Right ventricle myocardium superior (tissue), 1 donor: ENCODE measurements around the gene CAMTA1. TPM values are rescaled to one million over a fixed set of nuclear protein-coding genes. Genes with fewer than 3 reads are reported as not detected.

ENCODE experiments used
- ATAC-seq: fragments of 200-7000 bp; cut with Tn5 transposase; one replicate; pipeline ENCODE4 v1.9.1; 2020; ENCODE audit warnings: mild to moderate bottlenecking; ENCODE audit not compliant: poor library complexity
- DNase-seq: peaks from one replicate; pipeline ENCODE4 v3.0.0-alpha.2; 2020
- intact Hi-C: fragments of 100-400 bp; cut with DNase I; formaldehyde crosslinking; loops from one replicate; pipeline ENCODE4 v1.11.2; 2022
- total RNA-seq: library from RNA; stranded (reverse); fragmentation: NEBNext Ultra II Directional; extraction: Animal tissue kit (Norgen Biotek cat#: 25700); gene quantifications from one replicate; pipeline ENCODE4 v1.2.1, GENCODE V29; 2021
- donor health status: DM: no; HTN: yes; CAD: no; lungs with severe emphysema.

Gene CAMTA1
- total RNA-seq, 1 donor from 2014 or later = 153 TPM

DNA sequence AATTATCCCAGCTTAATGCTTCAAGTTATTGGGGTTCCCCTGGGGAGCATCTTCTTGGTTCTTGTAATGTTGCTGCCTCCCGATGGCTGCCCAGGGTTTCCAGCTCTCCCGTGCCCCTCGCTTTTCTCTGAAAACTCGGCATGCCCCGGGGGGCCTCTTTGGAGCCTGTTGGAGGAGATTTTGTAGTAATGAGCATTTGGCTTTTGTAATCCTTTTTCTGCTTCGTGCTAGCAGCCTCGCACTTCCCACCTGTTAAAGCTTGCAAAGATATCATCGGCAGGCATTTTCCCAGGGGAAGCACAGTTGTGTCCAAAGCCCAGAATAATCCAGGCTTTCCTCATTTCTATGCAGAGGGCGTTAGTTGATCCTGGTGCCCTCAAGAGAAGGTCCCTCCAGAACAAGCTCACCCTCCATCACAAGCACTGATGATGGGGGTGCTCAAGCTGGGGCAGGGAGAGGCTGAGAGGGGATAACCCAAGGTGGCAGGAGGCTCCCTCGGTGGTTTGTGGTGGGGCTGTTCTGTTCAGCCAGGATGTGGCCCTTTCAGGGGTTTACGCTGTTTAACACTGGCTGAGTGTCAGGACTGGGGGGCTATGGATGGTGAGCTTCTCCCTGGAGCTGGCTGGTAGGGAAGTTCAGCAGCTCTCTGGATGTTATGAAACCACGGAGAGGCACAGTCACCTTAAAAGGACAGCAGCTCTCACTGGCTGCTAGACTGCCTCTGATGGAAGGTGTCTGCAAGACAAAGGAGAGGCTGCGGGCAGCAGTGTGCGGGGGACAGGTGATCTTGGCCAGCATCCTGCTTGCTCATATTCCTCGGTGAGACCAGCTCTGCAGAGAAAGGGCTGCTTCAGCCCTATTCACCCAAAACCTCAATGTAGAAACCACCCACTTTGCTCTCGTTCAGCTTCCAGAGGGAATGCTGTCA, 508.7 kb downstream of the CAMTA1 start:
- ATAC-seq = no peak

DNA sequence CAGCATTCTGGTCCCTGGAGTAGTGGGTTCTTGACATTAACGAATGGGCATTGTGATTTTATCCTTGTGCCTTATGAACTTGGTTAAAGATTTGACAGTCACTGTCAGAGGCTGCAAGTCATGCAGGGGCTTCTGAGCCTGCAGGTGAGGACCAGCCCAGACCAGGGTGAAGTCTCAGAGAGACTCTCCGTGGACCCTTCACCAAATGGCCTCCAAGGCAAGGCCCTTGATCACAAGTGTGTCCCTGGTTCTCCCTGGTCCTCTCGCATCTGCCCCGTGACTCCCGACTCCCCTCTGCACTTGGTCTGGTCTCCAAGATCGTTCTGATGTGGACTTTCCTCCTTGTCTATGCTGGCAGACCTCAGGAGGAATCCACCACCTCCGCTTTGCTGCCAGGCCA, 509.4 kb downstream of the CAMTA1 start:
- DNase-seq = no peak
- intact Hi-C loops = no loop called here

More for the DNA sequence above, 508.7 kb downstream of the CAMTA1 start:
- intact Hi-C loops = no loop called here
- DNase-seq = no peak

DNA sequence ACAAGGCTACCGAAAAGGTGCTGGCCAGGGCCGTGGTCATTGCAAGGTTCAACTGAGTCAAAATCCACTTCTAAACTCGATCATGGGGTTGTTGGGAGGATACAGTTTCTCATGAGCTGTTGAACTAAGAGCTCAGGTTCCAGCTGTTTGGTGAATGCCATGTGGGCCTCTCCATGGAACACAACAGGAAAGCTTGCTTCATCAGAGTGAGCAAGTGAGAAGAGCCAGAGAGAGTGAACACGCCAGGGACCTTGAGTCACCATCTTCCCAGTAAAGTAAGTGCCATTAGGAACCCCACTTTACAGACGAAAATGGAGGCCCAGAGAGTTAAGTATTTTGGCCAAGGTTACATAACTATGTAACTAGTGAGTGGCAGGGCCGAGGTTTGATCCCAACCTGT, 510.7 kb downstream of the CAMTA1 start:
- DNase-seq = no peak

More for the DNA sequence above, 509.4 kb downstream of the CAMTA1 start:
- ATAC-seq = no peak

DNA sequence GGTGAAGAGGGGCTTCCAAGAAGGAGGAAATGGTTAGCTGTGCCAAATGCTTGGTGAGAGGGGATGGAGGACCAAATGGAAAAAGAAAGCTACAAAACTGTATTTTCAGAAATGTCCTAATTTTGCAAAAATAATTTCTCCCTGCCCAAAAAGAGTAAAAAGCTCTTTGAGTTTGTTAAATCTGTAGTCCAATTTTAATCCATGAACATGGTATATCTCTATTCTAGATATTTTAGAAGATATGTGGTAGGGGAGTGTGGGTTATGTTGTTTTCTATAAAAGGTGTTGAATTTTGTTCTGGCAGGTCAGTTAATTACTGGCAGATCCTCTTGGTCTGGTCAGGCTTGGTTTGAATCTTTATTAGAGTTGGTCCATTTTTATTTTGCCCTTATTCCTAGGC, 511.7 kb downstream of the CAMTA1 start:
- DNase-seq = no peak
- no peak for ATAC-seq

More for the DNA sequence above, 510.7 kb downstream of the CAMTA1 start:
- intact Hi-C loops = no loop called here
- ATAC-seq = no peak

DNA sequence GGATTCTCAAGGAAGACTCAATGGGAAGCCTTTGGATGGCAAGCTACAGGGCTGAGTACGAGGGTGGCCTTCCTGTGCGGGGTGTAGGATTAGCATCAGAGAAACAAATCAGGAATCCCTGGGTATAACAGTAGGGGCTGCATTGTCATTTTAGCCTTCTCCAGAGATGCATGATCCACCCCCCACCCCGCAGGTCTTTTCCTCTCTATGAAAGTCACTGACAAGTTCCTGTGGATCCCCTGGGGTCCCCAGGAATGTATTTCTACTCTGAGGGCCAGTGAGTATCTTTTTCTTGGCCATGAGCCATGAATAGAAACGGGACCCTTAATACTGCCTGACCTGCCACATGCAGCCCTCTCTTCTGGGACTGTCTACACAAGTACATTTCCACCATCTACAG, 512.9 kb downstream of the CAMTA1 start:
- intact Hi-C loops = no loop called here
- ATAC-seq (no peak), DNase-seq (no peak)

More for the DNA sequence above, 511.7 kb downstream of the CAMTA1 start:
- intact Hi-C loops = no loop called here

DNA sequence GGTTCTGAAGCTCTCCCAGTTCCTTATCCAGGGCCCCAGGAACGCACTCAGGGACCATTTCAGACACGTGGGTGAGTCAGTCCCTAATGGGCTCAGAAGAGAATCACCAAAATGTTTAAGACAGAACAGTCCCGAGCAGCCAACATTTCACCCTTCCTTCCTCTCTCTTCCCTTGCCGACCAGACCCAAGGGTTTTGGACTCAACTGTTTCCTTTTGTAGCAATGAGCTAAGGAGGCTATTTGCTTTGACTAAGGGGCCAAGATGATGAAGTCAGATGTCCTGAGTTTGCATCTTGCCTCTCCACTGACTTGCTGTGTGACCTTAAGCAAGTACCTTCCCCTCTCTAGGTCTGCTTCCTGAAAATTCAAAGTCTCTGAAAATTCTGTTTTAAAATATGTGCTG, 513.5 kb downstream of the CAMTA1 start:
- DNase-seq (no peak), ATAC-seq (peak; percentile 13)
- intact Hi-C loops = no loop called here

DNA sequence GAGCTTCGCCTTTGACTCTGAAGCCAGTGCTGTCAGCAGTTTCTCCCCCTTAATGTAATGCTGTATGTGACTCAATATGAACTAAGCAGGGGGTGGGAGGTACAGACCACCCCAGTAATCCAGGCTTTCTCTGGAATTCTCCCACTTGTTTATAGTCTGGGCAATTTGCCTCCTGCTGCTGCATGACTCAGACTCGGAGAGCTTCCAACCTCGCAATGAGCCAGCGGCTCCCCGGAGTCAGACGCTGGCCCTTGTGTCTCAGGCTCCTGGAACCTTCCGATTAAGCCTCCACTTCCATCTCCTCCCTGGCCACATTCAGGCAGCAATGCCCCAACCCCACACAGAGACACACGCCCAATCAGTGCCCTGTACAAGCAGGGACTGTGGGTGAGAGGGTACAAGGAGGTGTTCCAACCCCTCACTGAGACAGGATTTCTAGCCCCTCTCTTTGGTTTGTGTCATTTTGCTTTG, 514.1 kb downstream of the CAMTA1 start:
- ATAC-seq = peak; percentile 88
- intact Hi-C loops = no loop called here
- peak; percentile 75 for DNase-seq

DNA sequence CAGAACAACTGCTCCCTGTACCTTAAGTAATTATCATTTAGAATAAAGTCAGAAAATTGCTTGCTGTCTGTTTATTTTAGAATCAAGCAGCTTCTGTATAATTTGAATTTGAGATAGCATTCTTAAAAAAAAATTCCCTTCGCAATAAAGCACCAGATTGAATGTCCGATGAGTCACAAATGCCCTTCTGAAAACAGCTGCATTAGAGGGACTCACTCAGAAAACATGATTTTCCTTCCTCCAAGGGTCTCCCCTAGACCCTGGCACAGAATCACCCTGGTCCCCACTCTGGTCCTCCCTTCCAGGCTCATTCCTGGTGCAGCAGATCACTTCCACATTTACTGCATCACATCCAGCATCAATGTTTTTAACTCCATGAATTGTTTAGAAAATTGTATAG, 514.7 kb downstream of the CAMTA1 start:
- intact Hi-C loops = no loop called here
- ATAC-seq (no peak), DNase-seq (no peak)

DNA sequence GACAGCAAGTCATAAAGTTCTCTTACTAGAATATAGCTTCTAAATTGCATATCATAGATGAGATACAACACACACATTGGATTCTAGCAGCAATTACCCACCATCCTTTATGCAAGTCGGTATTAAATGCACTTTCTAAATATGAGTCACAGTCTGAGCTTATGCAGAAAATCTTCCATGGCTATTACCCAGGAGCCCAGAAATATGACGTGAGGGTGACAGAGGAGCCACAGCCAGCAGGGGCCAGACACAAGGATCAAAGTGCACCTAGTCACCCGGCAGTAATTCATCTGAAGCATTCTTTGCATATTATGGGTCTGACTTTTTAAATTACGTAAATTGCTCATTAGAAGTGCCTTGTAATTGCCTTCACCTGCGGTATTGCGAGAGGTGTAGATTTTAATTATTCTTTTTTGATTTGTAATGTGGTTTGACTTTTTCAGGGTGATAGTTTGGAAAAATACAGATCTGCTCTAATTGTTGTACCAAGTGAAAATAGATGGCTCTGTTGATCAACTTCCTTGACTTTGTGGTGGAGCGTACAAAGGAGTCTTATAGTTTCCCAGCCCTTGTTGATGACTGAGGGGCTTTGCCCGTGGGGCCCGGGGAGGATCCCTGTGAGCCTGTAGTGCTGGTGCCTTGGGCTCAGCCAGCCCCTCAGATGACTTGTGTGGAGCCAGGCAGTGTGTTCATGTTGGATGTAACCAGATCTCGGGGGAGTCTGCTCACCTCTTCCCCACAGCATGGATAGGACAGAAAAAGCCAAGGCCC, 515.8 kb downstream of the CAMTA1 start:
- ATAC-seq (no peak), DNase-seq (no peak)
- intact Hi-C loops = no loop called here

DNA sequence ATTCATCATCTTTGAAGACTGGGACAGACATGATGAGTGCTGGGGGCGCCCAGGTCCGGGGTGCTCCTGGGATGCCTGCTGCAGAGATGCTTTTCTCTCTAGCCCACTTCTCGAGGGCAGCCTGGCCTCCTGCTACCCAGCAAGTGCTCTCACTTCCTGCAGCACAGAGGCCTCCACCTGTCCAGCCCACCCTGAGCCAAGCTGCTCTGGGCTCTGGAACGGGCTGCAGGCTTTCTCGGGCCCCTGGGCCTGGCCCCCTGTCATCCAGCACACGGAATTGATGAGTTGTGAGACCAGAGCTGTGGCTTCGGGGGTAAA, 516.4 kb downstream of the CAMTA1 start:
- DNase-seq (no peak), ATAC-seq (no peak)
- intact Hi-C loops = no loop called here

DNA sequence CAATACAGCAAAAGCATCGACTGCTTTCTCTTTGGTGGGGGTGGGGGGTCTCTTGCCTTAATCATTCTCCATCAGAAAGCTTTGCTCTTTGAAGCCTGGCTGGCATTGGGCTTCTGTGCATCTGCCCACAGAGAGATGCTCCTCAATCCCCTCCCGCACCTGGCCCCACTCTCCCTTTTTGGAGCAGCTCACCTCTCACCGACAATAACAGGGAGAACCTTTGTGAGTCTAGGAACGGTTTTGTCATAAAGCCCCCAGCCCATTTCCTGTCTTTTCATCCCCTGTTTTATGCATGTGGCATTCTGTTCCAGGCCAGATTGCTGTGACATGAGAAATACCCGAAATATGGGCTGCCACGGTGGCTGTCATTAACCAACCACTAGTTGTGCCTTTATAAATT, 516.9 kb downstream of the CAMTA1 start:
- ATAC-seq = no peak
- intact Hi-C loops = no loop called here
- DNase-seq = no peak

DNA sequence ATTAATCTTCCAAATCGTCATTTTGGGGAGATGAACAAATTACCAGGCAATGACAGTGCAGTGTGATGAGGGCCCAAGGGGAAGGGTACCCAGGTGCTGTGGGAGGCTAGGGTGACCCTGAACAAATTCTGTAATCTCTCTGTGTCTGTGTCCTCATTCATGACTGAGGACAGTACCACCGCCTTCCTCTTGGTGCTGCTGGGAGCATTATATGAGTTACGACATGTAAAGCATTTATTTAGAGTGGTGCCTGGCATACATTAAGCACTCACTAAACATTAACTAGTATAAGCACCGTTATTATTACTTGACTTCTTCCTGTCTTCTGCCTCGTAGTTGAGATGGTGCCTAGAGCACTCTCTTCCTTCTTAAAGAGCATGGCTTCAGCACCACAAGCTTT, 517.6 kb downstream of the CAMTA1 start:
- intact Hi-C loops = no loop called here
- DNase-seq (no peak), ATAC-seq (no peak)

DNA sequence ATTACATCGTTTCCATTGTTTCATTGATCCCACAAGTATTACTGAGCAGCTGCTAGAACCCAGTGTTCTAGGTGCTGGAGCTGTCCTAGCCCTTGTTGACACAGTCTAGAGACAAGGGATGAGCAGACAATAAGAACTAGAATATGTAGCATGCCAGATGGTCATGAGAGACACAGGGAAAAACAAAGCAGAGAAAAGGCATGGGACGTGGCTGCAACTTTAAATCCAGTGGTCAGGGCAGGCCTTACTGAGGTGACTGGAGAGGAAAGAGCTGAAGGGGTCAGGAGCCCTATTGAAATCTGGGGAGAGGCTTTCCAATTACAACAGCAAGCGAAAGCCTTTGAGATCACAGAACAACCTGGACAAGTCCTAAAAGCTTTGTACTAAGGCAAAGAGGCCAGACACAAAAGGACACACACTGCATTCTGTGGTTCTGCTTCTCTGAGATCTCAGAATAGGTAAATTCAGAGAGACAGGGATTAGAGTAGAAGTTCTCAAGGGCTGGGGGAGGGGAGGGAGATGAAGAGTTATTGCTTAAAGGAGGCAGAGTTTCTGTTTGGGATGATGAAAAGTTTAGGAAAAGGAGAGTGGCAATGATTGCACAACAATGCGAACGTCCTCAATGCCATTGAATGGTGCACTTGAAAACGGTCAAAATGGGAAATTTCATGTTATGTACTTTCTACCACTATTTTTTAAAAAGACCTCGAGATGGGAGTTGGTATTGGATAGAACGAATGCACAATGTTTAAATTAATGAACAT, 518.5 kb downstream of the CAMTA1 start:
- intact Hi-C loops = no loop called here
- DNase-seq = no peak
- ATAC-seq = no peak

DNA sequence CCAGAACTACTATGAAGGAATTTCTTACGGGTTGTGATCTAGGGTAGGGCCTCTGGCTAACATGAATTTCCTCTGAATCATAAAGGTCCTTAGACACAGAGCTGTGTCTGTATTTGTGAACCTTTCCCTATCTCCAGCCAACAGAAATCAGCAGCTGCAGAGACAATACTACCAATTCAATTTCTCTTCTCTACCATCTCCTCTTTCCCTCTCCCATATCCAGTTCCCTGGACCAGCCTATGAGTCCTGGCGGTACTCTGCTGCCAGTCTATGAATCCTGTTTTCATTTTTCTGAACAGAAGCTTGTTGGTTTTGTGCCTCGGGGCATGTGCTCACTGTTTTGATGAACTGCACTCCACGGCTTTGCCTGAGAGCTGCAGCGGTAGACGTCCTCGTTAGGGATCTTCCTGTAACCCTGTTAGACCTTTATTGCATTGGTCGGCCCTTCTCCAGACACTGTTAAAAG, 527.9 kb downstream of the CAMTA1 start:
- DNase-seq = no peak
- intact Hi-C loops = no loop called here

DNA sequence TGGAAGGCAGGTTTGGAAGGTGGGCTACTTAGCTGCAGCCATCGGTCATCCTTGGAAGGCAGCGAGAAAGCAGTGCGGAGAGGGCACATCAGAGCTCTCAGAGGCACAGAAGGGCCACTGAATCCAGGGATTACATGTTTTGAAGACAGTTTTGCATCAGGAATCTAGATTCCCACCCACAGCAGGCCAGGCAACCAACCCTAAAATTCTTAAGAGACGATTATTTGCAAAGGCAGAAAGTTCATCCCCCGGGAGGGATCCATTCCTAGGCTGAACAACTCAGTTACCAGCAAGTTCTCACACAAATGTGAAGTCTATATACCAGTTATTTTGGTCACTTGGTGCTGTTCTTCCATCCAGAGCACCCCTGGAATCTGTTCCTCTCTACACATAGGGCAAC, 528.6 kb downstream of the CAMTA1 start:
- no peak for DNase-seq
- ATAC-seq = no peak
- intact Hi-C loops = no loop called here

More for the DNA sequence above, 527.9 kb downstream of the CAMTA1 start:
- no peak for ATAC-seq

DNA sequence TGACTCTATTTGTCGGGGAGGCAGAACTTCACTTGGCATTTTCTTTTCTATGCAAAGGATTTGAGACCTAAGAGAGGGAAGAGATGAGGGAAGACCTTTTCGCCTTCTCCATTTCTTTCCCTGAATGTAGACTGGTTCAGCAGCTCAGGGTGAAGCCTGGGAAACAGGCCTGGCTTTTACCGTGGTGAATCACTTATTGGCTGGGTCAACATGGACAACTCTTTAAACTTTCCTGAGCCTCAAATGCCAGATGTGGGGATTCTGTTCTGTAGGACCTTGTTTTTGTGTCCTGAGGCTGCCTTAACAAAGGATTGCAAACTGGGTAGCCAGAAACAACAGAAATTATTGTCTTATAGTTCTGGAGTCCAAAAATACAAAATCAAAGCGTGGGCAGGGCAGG, 530.1 kb downstream of the CAMTA1 start:
- DNase-seq = no peak
- ATAC-seq = no peak
- intact Hi-C loops = no loop called here

DNA sequence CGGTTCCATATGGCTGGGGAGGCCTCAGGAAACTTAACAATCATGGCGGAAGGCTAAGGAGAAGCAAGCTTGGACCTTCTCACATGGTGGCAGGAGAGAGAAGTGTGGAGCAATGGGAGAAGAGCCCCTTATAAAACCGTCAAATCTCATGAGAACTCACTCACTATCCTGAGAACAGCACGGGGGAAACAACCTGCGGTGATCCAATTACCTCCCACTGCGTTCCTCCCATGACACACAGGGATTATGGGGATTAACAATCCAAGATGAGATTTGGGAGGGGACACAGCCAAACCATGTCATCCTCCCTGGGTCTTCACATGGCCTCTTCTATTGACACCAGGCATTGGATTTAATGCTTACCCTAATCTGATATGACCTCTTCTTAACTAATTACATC, 530.7 kb downstream of the CAMTA1 start:
- intact Hi-C loops = no loop called here
- DNase-seq (no peak), ATAC-seq (no peak)

DNA sequence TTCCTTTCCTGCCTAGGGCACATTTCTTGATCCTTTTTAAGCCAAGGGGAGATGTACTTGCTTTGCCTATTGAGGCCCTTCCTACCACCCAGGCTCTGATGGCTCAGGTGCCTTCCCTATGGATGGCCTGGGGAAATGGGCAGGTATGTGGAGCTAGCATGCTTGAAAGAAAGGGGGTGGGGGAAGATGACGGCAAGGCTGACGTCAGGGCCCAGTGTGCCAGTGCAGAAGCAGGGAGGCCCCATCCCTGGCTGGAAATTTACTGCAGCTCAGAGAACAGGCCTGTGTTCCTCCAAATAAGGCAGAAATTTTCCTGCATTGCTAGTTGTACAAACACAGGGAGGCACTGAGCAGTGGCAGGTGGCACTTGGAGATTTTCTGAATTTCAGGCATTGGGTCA, 532.6 kb downstream of the CAMTA1 start:
- intact Hi-C loops = no loop called here
- no peak for DNase-seq
- ATAC-seq = no peak

DNA sequence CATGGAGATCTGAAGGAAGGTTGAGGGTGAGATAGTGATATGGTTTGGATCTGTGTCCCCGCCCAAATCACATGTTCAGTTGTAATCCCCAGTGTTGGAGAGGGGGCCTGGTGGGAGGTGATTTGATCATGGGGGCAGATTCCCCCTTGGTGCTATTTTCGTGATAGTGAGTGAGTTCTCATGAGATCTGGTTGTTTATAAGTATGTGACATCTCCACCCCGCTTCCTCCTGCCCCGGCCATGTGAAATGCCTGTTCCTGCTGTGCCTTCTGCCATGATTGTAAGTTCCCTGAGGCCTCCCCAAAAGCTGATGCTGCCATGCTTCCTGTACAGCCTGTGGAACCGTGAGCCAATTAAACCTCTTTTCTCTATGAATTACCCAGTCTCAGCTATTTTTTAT, 533.9 kb downstream of the CAMTA1 start:
- DNase-seq (no peak), ATAC-seq (no peak)
- intact Hi-C loops = no loop called here
